VCaP (cell line): ENCODE data around the gene PRPS1L1.

ENCODE experiments used
- H3K27ac ChIP-seq: fragments of 450-650 bp; 2 replicates; pipeline ENCODE4 v1.5.1; 2017
- CTCF ChIP-seq: fragments of 450-650 bp; conservative IDR thresholded peaks from 2 replicates; pipeline ENCODE4 v1.5.1; 2017; ENCODE audit warnings: mild to moderate bottlenecking, moderate library complexity

The PRPS1L1 gene

GRCh38 chr7:18013936-18014335 is 13.7 kb downstream of the PRPS1L1 start:
- TF ChIP-seq CTCF = no peak
- no peak overlapping the region for H3K27ac ChIP-seq

- no peak overlapping the region for H3K27ac ChIP-seq
- TF ChIP-seq CTCF = no peak
Measured at GRCh38 chr7:18004372-18004771, 23.3 kb downstream of the PRPS1L1 start.

- no peak for TF ChIP-seq CTCF
- no peak overlapping the region for H3K27ac ChIP-seq
Measured at GRCh38 chr7:18003286-18003994, 24.2 kb downstream of the PRPS1L1 start.

GRCh38 chr7:17998692-17999091 is 29.0 kb downstream of the PRPS1L1 start:
- TF ChIP-seq CTCF = no peak
- H3K27ac ChIP-seq = no peak overlapping the region

- no peak for TF ChIP-seq CTCF
- H3K27ac ChIP-seq = no peak overlapping the region
Measured at GRCh38 chr7:17996442-17997223, 31.0 kb downstream of the PRPS1L1 start.

GRCh38 chr7:17996040-17996439 is 31.6 kb downstream of the PRPS1L1 start:
- TF ChIP-seq CTCF = no peak
- no peak overlapping the region for H3K27ac ChIP-seq

- no peak for TF ChIP-seq CTCF
- H3K27ac ChIP-seq = no peak overlapping the region
Measured at GRCh38 chr7:17994079-17994850, 33.4 kb downstream of the PRPS1L1 start.
